ENCODE data around the gene HHIPL1.

Gene HHIPL1

GRCh38 chr14:99649219-99649618 is 4.3 kb downstream of the HHIPL1 start:
- no peaks in the 10 kb centered on the region for H3K27me3 ChIP-seq (ENCODE audit: insufficient read depth, low read depth, severe bottlenecking)
- H3K27ac ChIP-seq = no peak overlapping the region
- H3K9me3 ChIP-seq (ENCODE audit: severe bottlenecking) = no peaks in the 10 kb centered on the region
- no peaks in the 10 kb centered on the region for H3K36me3 ChIP-seq
- TF ChIP-seq CTCF (IDR thresholded peaks at IDR 0.05; ENCODE audit: low read depth, low read length) = no peak
- no peak overlapping the region for H3K4me3 ChIP-seq (ENCODE audit: low read depth, low read length)
- DNase-seq = no peak

- TF ChIP-seq CTCF (IDR thresholded peaks at IDR 0.05; ENCODE audit: low read depth, low read length) = no peak
- H3K36me3 ChIP-seq = no peaks in the 10 kb centered on the region
- no peak overlapping the region for H3K4me3 ChIP-seq (ENCODE audit: low read depth, low read length)
- H3K9me3 ChIP-seq (ENCODE audit: severe bottlenecking) = no peaks in the 10 kb centered on the region
- DNase-seq = no peak
- H3K27me3 ChIP-seq (ENCODE audit: insufficient read depth, low read depth, severe bottlenecking) = no peaks in the 10 kb centered on the region
- no peak overlapping the region for H3K27ac ChIP-seq
Measured at GRCh38 chr14:99649643-99650042, 4.7 kb downstream of the HHIPL1 start.

GRCh38 chr14:99650189-99650588 is 5.3 kb downstream of the HHIPL1 start:
- Histone ChIP-seq H3K27ac (no peak overlapping the region), H3K4me3 (ENCODE audit: low read depth, low read length) (no peak overlapping the region), H3K9me3 (ENCODE audit: severe bottlenecking) (no peaks in the 10 kb centered on the region), H3K36me3 (no peaks in the 10 kb centered on the region), H3K27me3 (ENCODE audit: insufficient read depth, low read depth, severe bottlenecking) (no peaks in the 10 kb centered on the region)
- no peak for TF ChIP-seq CTCF (IDR thresholded peaks at IDR 0.05; ENCODE audit: low read depth, low read length)
- no peak for DNase-seq

GRCh38 chr14:99651953-99652746 is 7.2 kb downstream of the HHIPL1 start:
- H3K9me3 ChIP-seq (ENCODE audit: severe bottlenecking) = no peaks in the 10 kb centered on the region
- H3K27ac ChIP-seq = no peak overlapping the region
- H3K27me3 ChIP-seq (ENCODE audit: insufficient read depth, low read depth, severe bottlenecking) = no peaks in the 10 kb centered on the region
- no peak for DNase-seq
- no peak overlapping the region for H3K4me3 ChIP-seq (ENCODE audit: low read depth, low read length)
- TF ChIP-seq CTCF (IDR thresholded peaks at IDR 0.05; ENCODE audit: low read depth, low read length) = no peak
- H3K36me3 ChIP-seq = no peaks in the 10 kb centered on the region

GRCh38 chr14:99654235-99654985 is 9.5 kb downstream of the HHIPL1 start:
- Histone ChIP-seq H3K27ac (no peak overlapping the region), H3K9me3 (ENCODE audit: severe bottlenecking) (no peaks in the 10 kb centered on the region), H3K4me3 (ENCODE audit: low read depth, low read length) (no peak overlapping the region), H3K27me3 (ENCODE audit: insufficient read depth, low read depth, severe bottlenecking) (no peaks in the 10 kb centered on the region), H3K36me3 (no peaks in the 10 kb centered on the region)
- peak; percentile 84 for DNase-seq
- 0 out of 2 replicates have a peak, but pooled peaks have one; percentile 1 for TF ChIP-seq CTCF (IDR thresholded peaks at IDR 0.05; ENCODE audit: low read depth, low read length)

All from WERI-Rb-1 (cell line).